ENCODE results near the gene MDN1. TPM values are rescaled to one million over a fixed set of nuclear protein-coding genes. Genes with fewer than 3 reads are reported as not detected.

MDN1 gene
- total RNA-seq, 1 experiment from 2014 or later: 53.6 TPM

DNA sequence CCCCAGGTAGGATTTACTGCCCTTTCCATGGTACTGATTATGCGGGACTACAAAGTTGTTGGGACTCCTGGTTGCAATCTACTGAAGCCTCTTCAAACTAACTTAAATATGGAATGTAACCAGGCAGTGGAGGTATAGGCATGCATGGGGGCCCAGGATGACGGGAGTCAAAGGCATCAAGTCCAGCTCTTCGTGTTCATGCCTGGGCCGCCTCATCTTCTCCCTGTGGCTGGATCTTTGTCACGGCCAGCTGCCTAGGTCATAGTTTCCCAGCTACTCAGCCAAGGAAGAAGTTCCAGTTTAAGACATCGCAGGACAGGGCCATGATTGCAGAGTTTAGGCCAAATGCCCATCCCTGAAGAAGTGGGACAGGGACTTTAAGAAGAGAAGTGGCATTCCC lies 201.6 kb downstream of the MDN1 start:
- no peaks in the 10 kb centered on the region for H3K36me3 ChIP-seq (ENCODE audit: control insufficient read depth in 1 of 2, insufficient read depth in 2 of 2, low read length in 2 of 2)
- CTCF ChIA-PET: no interaction called here
- no peaks in the 10 kb centered on the region for H3K9me3 ChIP-seq (ENCODE audit: control insufficient read depth in 1 of 2, insufficient read depth in 1 of 2, low read depth in 1 of 2, low read length in 2 of 2)
- BruUV-seq (replicated peaks): no TSS peak
- H4K20me1 ChIP-seq (ENCODE audit: insufficient read depth): no peaks in the 10 kb centered on the region
- ATAC-seq: no peak
- no peak overlapping the region for H3K4me3 ChIP-seq (replicated peaks in 1 of 2; ENCODE audit: low read depth in 1 of 2, low read length in 2 of 2)
- intact Hi-C loops (cut with micrococcal nuclease): loop anchor here (10.0 kb wide), 1 partner anchor 493 kb away; no protein-coding TSS in a partner anchor
- no peak overlapping the region for H3K4me2 ChIP-seq (ENCODE audit: low read length)
- H3K4me1 ChIP-seq (ENCODE audit: control insufficient read depth in 1 of 2, insufficient read depth in 2 of 2, low read length in 2 of 2): no peaks in the 10 kb centered on the region
- RAD21 ChIA-PET (ENCODE audit: low non-redundant PET in 1 of 2, low total read pairs in 2 of 2, uncharacterized antibody in 2 of 2, unreplicated experiment in 2 of 2): no interaction called here
- H3K9ac ChIP-seq (ENCODE audit: low read length): no peak overlapping the region
- H3K27ac ChIP-seq (ENCODE audit: low read depth, low read length): no peak overlapping the region
- H3K9me2 ChIP-seq (ENCODE audit: insufficient read depth): no peaks in the 10 kb centered on the region
- no peaks in the 10 kb centered on the region for H3K79me2 ChIP-seq (ENCODE audit: insufficient read depth, low read length)
- H3K27me3 ChIP-seq (ENCODE audit: insufficient read depth, low read length): no peaks in the 10 kb centered on the region
- POLR2A ChIA-PET: no interaction called here
- H2AFZ ChIP-seq (ENCODE audit: low read depth, low read length, poor library complexity, severe bottlenecking): no peak overlapping the region
- TF ChIP-seq JUND (IDR thresholded peaks at IDR 0.05) (no peak), SRF (IDR thresholded peaks at IDR 0.05; ENCODE audit: low read depth) (no peak), ZBTB33 (IDR thresholded peaks at IDR 0.05; ENCODE audit: extremely low read depth, insufficient replicate concordance, low read length) (no peak), ZFX (IDR thresholded peaks at IDR 0.05) (no peak), POLR2A (IDR thresholded peaks at IDR 0.05; ENCODE audit: borderline replicate concordance, extremely low read depth, insufficient read depth, insufficient read length) (no peak), RAD21 (IDR thresholded peaks at IDR 0.05; ENCODE audit: low read depth) (no peak), SIN3A (IDR thresholded peaks at IDR 0.05; ENCODE audit: low read depth) (no peak)
- DNase-seq (ENCODE audit: low read depth, low spot score): no peak

DNA sequence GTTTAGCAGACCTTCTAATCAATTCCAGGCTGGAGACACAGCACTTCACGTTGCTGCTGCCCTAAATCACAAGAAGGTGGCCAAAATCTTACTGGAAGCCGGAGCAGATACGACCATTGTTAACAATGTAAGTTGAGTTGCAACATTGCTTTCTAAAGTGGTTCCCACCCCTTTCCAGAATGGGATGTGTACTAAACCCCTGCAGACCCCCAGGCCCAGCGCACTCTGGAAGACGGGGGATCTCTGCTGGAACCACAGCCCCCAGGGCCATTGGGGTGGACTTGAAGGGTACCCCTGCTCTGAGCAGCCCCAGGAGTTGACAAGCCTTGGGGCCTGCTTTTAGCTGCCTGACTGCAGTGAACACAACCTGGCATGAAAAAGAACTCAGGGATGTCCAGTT lies 203.1 kb downstream of the MDN1 start:
- no peak for TF ChIP-seq EZH2 (IDR thresholded peaks at IDR 0.05)
- no peak for TF ChIP-seq ZFX (IDR thresholded peaks at IDR 0.05)
- no peaks in the 10 kb centered on the region for H3K4me1 ChIP-seq (ENCODE audit: control insufficient read depth in 1 of 2, insufficient read depth in 2 of 2, low read length in 2 of 2)
- no peaks in the 10 kb centered on the region for H3K9me2 ChIP-seq (ENCODE audit: insufficient read depth)
- no peak overlapping the region for H3K4me3 ChIP-seq (replicated peaks in 1 of 2; ENCODE audit: low read depth in 1 of 2, low read length in 2 of 2)
- ATAC-seq (no peak), DNase-seq (ENCODE audit: low read depth, low spot score) (no peak)
- H3K9me3 ChIP-seq (ENCODE audit: control insufficient read depth in 1 of 2, insufficient read depth in 1 of 2, low read depth in 1 of 2, low read length in 2 of 2): no peaks in the 10 kb centered on the region
- H3K9ac ChIP-seq (ENCODE audit: low read length): no peak overlapping the region
- no peaks in the 10 kb centered on the region for H3K79me2 ChIP-seq (ENCODE audit: insufficient read depth, low read length)
- POLR2A ChIA-PET: no interaction called here
- H3K36me3 ChIP-seq (ENCODE audit: control insufficient read depth in 1 of 2, insufficient read depth in 2 of 2, low read length in 2 of 2): no peaks in the 10 kb centered on the region
- H3K27ac ChIP-seq (ENCODE audit: low read depth, low read length): no peak overlapping the region
- intact Hi-C loops (cut with micrococcal nuclease): loop anchor here (10.0 kb wide), 1 partner anchor 492 kb away; no protein-coding TSS in a partner anchor
- CTCF ChIA-PET: no interaction called here
- H3K4me2 ChIP-seq (ENCODE audit: low read length): no peak overlapping the region
- no peak overlapping the region for H2AFZ ChIP-seq (ENCODE audit: low read depth, low read length, poor library complexity, severe bottlenecking)
- RAD21 ChIA-PET (ENCODE audit: low non-redundant PET in 1 of 2, low total read pairs in 2 of 2, uncharacterized antibody in 2 of 2, unreplicated experiment in 2 of 2): no interaction called here
- H4K20me1 ChIP-seq (ENCODE audit: insufficient read depth): no peaks in the 10 kb centered on the region
- no TSS peak for BruUV-seq (replicated peaks)
- no peaks in the 10 kb centered on the region for H3K27me3 ChIP-seq (ENCODE audit: insufficient read depth, low read length)
